NCI-H2171 (cell line): ENCODE measurements around the gene MED13.
A peak's percentile ranks its signal among the peaks of the same experiment; 100 is the strongest.
"Not testable (repeated sequence)": the region's sequence is repeated elsewhere in the genome, so short reads cannot be mapped to it uniquely, and the experiment has no call there.

Experiments used
- DNase-seq: peaks from one replicate; lab custom pipeline; 2025; lab: John Stamatoyannopoulos, UW

Gene MED13

DNA sequence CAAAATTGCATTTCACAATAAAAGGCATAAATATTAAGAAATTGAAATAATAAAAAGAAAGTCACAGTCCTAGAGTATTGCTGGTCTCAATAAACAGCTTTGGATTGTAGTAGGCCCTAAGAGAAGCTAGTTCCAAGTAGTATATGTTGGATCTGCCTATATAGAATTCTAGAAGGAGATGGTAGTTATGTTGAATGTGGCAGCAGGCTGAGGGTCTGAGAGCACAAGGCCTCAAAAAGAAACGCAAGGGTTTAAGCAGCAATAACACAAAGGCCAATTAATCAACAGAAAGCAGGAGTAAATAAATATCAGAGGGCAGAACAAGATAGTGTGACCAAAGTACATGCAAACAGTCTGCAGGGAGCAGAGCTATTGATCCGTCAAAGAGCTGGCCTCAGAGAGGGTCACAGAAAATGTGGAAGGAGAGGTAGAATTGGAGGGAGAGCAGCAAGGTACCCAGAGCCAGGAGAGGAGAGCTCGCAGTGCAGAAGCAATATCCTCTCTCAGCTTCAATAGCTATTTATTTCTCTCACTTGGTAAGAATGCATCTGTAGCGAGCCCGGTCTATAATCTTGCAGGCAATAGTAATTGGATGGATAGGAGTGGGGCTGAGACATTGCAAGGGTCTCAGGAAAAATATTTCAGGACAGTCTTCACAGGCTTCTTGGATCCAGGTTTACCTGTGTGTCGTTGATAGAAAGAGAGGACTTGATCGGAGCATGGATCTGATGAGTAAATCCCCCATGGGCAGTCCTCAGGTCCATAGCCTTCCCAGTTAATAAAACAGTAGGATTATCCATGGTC, 25.1 kb upstream of the MED13 start:
- DNase-seq, result no peak

DNA sequence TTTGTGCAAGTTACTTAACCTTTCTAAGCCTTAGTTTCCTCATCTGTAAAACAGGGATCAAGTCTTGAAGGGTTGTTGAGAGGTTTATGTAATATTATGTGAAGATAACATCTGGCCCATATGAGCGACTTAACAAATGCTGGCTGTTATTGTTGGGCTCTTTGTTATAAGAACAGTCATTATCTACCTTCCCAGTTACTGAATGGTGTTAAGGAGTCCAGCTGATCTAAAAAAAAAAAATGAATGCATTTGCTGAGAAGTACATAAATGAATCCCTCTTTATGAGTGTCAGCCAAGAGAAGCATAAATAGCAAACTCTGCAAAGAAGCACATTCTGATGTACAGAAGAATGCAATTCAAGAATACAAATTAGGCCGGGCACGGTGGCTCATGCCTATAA, 24.3 kb upstream of the MED13 start:
- DNase-seq, result no peak

DNA sequence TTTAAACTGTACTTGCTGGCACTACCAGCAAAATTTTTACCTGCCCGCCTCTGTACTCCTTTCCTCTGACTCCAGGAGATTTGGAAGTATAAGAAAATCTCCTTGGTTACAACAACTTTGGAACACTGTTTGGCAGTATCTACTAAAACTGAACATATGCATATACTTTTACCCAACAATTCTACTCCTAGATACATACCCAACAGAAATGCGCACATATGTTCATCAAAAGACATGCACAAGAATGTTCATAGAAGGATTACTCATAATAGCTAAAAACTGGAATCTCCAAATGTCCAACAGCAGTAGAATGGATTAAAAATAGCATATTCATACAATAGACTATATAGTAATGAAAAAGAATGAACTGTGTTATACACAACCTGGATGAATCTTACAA, 21.7 kb upstream of the MED13 start:
- no peak for DNase-seq

DNA sequence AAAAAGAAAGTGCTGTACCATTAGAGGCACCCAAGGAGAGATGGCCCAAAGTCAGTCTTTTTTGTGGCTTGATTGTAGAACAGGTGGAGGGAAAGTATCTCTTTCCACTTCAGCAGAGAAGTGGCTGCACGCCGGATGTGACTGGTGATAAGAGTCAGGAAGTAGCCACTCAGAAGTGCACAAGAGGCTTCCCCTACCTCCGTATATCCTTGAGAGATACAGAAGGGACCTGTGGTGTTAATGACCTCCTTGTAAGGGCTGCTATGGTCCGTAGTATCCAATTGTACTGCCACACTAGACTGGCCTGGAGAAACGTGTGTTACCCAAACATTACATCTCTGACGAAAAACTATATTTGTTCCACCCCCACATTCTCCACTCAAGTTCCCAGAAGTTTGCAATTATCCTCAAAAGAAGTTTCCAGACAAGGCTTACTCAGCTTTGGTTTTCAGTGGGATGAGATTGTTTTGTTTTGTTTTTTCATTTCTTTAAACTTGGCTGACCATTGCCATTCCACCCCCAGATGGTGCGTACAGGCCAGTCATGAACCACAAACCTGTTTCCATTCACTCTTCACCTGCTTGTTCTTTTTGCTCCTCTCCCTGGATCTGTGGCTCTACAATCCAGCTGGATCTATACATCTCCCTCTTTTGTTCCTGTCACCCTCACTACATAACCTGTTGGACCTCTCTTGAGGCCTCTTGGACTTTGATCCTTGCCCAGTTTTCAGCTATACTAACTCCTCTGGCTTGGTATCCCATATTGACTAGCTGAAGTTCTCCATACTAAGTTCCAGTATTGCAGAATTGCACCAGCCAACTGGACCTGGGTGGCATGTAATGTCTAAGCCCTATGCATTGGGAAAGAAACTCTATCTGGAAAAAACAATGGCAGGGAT, 20.7 kb upstream of the MED13 start:
- DNase-seq, result no peak

DNA sequence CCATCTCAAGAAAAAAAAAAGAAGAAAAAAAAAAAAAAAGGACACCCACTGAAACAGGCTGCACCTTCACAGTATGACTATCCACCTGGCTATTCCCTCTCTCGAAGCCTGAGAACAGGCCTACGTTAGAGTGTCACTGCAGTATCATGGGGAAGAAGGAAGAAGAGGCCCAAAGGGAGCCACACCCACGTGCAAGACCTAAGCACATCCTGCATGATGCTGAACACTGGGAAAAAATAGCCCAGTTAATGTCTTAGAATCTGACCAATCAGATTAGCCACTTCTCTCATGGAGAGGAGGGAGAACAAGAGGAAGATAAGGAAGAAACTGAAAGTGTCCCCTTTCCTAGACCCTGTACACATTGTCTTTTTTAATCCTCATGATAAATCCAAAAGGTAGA, 19.5 kb upstream of the MED13 start:
- DNase-seq, result no peak

DNA sequence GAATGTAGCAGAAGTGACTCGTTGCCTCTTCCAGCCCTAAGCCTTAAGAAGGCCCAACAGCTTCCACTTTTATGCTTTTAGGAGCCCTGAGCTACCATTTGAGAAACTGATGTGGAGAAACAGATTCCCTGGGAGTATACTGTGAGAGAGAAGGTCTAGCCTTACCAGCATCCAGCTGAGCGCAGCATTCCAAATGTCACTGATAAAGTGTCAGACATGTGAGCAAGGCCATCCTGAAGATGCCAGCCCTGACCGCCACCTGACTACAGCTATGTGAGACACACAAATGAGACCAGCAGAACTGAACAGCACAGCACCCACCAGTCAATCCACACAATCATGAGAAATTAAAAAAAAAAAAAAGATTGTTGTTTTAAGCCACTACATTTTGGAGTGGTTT, 18.6 kb upstream of the MED13 start:
- DNase-seq, result no peak

DNA sequence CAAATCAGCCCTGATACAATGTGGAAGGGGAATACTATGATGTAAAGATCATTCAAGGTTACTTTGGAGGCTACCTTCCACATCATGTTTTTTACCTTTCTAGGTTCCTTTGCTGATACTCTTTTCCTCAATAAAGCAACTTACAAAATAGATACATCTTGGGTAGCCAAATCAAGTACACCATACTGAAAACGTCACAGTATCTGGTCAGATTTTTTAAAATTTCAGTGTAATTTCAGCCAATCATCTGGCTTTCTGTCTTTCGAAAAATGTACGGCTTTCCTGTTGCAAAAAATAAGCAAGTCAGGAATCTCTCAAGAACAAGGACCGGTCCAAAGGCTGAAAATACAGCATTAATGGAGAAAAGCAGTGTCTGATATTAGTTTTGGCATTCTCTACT, 15.6 kb upstream of the MED13 start:
- DNase-seq, result no peak

DNA sequence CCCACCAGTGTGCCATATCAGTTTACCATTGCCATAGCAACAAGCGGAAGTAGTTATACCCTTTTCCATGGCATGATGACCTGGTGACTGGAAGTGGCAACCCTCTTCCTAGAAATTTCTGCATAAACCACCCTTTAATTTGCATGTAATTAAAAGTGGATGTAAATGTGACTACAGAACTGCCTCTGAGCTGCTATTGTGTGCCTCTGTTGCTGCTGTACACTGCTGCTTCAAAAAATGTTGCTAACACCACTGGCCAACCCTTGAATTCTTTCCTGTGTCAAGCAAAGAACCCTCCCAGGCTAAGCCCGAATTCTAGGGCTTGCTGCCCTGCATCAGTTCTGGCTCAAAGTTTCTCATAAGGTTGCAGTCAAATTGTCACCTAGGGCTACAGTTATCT, 12.9 kb upstream of the MED13 start:
- no peak for DNase-seq

DNA sequence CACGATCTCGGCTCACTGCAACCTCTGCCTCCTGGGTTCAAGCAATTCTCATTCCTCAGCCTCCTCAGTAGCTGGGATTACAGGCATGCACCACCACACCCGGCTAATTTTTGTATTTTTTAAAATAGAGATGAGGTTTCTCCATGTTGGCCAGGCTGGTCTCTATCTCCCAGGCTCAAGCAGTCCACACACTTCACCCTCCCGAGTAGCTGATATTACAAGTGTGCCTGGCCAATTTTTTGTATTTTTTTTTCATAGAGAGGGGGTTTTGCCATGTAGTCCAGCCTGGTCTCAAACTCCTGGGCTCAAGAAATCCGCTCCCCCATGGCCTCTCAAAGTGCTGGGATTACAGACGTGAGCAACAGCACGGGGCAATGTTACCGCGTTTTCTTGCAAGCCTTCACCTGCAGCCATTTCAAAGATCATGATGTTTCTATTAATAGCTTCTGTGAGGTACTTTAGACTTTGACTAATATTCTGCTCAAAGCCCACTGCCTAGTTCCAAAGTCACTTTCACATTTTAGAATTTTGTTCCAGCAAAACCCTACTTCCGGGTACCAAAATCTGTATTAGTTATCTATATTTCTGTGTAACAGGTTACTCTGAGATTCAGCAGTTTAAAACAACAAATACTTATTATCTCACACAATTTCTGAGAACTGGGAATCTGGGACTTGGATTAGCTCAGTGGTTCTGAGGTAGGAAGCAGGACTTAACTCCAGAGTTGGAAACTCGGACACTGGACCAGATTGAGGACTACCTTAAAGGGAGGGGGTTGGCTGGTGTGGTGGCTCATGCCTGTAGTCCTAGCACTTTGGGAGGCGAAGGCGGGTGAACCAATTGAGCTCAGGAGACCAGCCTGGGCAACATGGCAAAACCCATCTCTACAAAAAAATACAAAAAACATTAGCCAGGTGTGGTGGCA, 12.0 kb upstream of the MED13 start:
- DNase-seq, result no peak

DNA sequence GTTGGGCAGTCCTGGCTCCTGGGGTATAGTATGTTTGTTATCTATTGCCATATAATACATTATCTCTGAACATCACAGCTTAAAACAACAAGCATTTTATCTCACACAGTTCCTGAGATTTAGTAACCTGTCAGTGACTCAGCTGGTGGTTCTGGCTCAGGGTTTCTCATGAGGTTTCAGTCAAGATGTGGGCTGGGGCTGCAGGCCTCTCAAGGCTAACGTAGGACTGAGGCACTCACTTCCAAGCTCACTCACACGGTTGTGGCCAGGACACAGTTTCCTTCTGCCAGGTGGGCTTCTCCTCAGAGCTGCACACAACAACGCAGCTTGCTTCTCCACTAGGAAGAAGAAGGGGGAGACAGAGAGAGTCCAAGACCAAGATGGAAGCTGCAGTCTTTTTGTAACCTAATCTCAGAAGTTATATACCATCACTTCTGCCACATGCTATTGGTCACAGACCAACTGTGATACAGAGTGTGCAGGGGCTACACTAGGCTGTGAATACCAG, 10.3 kb upstream of the MED13 start:
- DNase-seq, result no peak

DNA sequence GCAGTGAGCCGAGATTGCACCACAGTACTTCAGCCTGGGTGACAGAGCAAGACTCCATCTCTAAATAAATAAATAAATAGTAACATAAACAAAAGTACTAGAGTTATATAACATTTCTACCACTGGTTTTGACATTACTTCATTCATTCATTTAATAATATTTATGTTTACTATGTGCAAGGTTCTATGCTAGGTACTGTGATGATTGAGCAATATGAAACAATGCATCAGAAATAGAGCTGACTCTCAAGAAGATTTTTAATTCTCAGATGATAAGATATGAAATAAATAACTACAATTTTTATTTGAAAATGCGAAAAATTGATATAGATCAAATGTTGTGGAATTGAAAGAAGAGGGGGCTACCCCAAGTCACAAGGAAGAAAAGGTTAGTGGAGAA, 8.9 kb upstream of the MED13 start:
- no peak for DNase-seq

DNA sequence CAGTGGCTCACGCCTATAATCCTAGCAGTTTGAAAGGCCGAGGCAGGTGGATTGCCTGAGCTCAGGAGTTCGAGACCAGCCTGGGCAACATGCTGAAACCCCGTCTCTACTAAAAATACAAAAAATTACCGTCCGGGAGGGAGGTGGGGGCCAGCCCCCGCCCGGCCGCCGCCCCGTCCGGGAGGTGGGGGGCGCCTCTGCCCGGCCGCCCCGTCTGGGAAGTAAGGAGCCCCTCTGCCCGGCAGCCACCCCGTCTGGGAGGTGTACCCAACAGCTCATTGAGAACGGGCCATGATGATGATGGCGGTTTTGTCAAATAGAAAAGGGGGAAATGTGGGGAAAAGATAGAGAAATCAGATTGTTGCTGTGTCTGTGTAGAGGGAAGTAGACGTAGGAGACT, 7.8 kb upstream of the MED13 start:
- not testable (repeated sequence) for DNase-seq

DNA sequence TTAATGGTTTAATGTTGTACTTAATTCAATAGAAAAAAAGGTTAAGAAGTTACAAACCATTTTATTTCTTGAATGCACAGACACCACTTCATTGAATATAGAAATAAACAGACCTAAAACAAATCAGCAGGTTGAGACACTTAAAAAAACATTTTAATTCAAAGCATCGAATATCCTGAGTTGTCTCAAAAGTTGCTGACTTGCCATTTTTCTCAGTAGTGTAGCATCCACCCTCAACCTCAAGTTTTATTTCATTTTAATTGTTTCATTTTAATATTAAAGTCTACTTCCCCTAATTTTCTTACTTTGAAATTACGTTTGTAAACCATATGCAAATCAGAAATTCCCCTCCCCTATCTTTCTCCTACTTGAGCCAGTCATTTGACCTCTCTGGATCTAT, 5.8 kb upstream of the MED13 start:
- no peak for DNase-seq

DNA sequence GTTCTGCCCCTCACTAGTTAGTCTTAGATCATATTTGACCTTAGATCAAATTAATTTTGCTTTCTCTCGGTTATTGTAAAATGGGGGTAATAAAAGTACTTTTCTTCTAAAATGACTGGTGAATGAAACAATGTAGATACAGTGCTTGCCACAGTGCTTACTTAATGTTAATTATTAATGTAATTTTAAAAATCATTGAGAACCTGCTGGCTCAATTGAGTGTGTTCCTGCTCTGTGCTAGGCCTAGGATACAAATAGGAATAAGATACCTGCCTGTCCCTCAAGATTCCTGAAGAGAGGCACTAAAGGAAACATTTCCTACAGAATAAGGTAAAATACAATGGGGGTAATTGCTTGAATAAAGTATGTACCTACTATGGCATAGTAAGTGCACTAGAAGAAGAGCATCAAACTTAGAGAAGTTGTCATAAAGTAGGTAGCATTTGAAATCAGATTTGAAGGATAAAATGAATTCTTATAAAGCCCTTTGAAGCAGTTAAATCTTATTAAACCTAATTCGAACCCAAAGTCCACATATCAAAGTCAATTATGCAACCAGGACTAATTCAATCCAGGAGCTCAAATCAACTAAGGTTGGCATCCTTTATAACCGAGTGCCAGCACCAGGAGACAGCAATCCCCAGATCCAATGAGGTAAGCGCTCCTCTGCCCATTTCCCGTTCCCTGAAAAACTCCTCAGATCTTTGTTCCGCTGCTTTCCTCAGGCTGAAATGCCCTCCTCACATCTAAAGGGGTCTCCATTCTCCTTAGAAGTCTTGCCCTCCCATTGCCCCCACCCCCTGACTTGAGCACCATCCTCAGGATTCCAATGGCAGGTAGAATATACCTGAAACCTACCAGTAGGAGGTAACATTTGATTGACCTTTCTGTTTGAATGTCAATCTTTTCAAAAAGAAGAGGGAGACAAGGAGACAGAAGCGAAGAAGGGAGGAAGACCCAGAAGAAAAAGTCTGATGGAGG, 2.4 kb upstream of the MED13 start:
- DNase-seq, result no peak

DNA sequence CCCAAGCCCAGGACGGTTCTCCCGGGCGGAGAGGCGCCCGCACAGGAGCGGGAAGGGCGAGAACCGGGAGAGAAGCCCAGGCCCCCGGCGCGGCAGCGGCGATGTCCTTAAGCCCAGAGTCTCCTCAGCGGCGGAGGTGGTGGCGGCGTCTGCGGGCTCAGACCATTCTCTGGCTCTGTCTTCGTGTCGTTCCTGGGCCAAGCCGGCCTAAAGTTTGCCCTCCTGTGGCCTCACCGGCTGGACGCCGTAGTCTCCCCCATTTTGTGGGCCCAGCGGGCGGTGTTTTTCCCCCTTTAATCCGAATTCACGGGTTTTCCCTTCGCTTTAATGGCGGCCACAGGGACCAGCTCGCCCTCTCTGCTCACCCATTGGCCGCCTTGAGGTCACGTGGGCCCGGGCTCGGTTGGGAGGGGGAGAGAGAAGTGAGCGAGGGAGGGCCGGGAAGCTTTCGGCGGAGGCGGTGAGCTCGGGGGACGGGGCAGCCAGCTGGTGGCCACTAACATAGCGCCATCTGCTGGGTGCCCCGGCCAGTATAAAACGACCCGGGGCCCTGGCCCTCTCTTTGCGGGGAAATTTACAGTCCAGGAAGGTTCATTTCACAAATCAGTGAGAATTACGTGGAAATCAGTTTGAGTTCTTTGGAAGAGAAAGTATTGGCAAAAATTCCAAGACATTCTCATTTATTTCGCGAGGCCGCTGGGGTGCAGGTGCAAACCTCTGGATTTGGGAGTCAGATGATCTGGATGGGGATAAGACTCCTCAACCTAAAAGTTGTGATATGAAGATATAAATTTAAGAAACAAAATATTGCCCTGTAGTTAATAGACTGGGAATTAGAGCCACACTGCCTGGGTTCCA, 762 bp upstream of the MED13 start:
- peak; percentile 96 for DNase-seq

DNA sequence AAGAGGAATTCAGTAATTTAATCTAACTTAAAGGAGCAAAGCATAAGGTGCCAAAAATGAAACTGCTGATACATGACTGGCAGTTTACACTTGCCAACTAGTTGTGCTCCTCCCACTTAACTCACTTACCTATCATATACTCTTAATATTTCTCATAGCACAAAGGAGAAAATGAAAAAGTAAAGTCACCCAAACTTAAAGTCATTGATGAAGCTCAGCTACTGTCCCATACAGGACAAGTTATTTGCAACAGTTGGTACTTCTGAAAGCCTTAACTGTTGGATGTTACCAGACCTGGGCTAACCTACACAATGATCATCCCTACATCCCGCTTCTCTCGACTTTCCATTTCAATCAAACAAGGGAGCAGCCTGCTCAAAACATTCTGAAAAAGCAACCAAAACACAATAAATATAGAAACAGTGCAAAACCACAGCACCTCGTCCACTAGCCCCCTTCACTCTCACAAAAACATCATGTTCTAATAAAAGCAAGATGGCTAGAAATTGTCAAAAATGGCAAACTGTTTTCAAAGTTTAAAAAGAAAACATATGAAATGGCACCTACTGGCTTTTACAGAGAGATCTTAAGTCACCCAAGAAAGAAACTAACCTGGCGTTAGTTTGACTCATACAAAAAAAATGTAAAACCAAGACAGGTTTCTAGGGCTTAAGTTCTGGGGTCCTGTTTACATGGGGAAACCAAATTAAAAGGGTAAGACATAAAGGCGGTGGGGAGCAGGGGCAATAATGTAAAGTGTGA, 868 bp downstream of the MED13 start:
- no peak for DNase-seq

DNA sequence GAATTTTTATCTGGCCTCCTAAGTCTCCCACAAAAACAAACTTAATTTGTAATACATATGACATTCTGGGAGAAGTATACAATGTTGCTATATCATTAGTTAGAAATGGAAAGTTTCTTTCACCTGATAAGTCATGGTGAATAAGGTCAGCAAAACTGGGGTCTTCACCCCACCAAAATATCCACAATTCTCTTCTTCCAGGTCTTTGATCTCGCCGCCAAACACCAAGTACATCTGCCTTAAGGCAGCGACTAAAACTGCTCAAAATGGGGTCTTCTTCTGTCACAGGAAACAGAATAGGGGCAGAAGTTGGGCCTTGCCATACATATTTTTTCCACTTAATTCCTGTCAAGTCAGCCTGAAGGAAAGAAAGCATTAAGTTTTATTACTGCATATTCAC, 2.1 kb downstream of the MED13 start:
- DNase-seq, result no peak

DNA sequence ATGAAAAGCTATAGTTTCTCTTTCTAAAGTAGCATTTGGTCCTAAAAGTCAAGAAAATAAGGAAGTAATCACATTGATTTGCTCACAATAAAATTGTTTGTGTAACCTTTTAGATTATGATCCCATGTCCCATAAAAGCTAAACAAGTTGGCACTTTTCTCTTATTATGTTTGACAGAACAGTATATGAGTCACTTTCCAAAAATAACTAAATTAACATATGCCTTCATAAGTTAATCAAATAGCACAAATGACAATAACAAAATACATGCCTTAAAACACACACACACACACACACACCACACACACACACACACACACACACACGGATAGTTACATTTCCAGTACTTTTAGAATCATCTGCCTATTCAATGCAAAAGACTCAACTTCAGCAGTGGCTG, 2.8 kb downstream of the MED13 start:
- no peak for DNase-seq

DNA sequence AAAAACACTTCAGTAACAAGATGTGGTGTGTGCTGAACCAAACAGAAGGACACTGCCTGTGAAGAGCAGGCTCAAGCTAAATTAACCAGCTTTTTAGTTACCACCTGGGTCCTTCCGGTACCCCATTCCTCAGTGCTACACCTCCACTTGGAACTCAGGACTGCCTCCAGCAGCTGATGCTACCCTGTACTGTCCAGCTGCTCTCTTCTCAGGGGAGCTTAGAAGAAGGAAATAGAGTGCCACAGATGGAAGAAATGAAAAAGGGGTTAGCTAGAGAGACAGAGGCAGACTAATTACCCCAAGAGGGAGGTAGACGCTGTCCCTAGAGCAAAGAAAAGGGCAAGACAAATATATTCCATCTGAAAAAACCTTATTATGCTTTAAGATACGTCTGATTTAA, 5.7 kb downstream of the MED13 start:
- DNase-seq, result no peak
